Astrocyte of the cerebellum (primary cell): ENCODE results near the gene FCN1.
A peak's percentile ranks its signal among the peaks of the same experiment; 100 is the strongest.

Source experiments
- DNase-seq: peaks from one replicate; pipeline ENCODE4 v3.0.0-alpha.2; 2011; ENCODE audit warnings: low read depth
- H3K4me3 ChIP-seq: 2 replicates; pipeline ENCODE4 v1.5.1; 2011; ENCODE audit warnings: mild to moderate bottlenecking, low read depth, low read length, moderate library complexity
- in situ Hi-C: cut with HindIII; loops from 2 replicates; pipeline ENCODE4 v1.10.0; 2017; ENCODE audit warnings: low sequenced_read_pairs
- TF ChIP-seq, protein P1 (sequence below): IDR thresholded peaks from 2 replicates; pipeline ENCODE4 v1.5.1; 2012; ENCODE audit warnings: low read length, low read depth, moderate library complexity, mild to moderate bottlenecking; ENCODE audit errors: missing control alignments

FCN1 gene

GRCh38 chr9:134869554-134870300, 48.0 kb downstream of the FCN1 start:
- TF ChIP-seq, protein P1, sequence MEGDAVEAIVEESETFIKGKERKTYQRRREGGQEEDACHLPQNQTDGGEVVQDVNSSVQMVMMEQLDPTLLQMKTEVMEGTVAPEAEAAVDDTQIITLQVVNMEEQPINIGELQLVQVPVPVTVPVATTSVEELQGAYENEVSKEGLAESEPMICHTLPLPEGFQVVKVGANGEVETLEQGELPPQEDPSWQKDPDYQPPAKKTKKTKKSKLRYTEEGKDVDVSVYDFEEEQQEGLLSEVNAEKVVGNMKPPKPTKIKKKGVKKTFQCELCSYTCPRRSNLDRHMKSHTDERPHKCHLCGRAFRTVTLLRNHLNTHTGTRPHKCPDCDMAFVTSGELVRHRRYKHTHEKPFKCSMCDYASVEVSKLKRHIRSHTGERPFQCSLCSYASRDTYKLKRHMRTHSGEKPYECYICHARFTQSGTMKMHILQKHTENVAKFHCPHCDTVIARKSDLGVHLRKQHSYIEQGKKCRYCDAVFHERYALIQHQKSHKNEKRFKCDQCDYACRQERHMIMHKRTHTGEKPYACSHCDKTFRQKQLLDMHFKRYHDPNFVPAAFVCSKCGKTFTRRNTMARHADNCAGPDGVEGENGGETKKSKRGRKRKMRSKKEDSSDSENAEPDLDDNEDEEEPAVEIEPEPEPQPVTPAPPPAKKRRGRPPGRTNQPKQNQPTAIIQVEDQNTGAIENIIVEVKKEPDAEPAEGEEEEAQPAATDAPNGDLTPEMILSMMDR = no peak
- H3K4me3 ChIP-seq = no peak overlapping the region
- in situ Hi-C loops = no loop called here
- no peak for DNase-seq

GRCh38 chr9:134868751-134869553, 48.8 kb downstream of the FCN1 start:
- H3K4me3 ChIP-seq = no peak overlapping the region
- TF ChIP-seq, protein P1 = no peak
- in situ Hi-C loops = no loop called here
- no peak for DNase-seq

- in situ Hi-C loops = no loop called here
- no peak for DNase-seq
- H3K4me3 ChIP-seq = no peak overlapping the region
- TF ChIP-seq, protein P1 = no peak
These were observed 49.6 kb downstream of the FCN1 start for GRCh38 chr9:134867917-134868750.

GRCh38 chr9:134864821-134865190, 52.9 kb downstream of the FCN1 start:
- no peak for DNase-seq
- in situ Hi-C loops = no loop called here

DNA sequence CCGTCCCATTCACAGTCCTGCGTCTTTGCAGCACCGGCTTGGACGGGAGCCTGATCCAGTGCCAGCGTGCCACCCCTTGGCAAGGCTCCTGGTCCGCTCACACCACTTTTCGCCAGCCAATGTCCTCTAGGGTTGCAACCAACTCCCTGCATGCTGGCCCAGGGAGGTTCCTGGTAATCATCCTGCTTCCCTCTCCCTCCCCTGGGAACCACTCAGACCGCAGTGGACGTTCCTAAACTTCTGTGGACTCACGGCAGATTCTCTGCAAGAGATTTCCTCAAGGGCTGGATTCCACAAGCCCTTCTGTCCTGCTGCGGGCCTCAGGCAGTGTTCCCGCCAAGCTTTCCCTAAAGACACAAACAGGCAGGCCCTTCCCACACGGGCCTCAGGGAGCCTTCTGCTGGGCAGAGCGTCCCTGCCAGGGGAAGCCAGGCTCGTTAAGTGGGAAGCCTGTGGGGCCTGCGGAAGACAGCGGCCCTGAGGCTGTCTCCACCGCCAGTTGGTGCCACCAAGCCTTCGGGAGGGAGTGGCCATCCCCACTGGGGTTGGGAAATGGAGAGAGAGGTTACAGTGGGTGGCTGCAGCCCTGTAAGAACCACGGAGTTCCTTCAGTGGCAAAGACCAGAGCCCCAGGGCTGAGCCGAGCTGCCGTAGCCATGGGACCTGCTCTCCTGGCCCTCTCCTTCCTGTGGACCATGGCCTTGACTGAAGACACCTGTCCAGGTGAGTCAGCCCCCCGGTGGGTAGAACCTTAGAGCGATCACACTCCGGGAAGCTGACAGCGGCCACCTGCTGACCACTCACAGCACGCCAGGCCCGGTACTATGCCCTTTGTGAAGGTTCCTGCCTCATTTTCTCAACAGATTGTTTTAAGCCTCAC, 53.5 kb downstream of the FCN1 start:
- TF ChIP-seq, protein P1 = no peak
- no peak overlapping the region for H3K4me3 ChIP-seq
- peak; percentile 12 for DNase-seq
- in situ Hi-C loops = no loop called here

More at GRCh38 chr9:134864821-134865190, 52.9 kb downstream of the FCN1 start:
- H3K4me3 ChIP-seq = no peak overlapping the region
- TF ChIP-seq, protein P1 = no peak
